Activated CD4-positive, alpha-beta T cell treated with anti-CD3 and anti-CD28 coated beads, Interleukin-2, amount 50 U/mL, for 1 hour (primary cell): ENCODE data around the gene FAHD2A.
A peak's percentile ranks its signal among the peaks of the same experiment; 100 is the strongest.
"Not testable (repeated sequence)": the region's sequence is repeated elsewhere in the genome, so short reads cannot be mapped to it uniquely, and the experiment has no call there.

Source experiments
- DNase-seq: peaks from one replicate; pipeline ENCODE4 v3.0.0-alpha.2; 2020

The FAHD2A gene, protein sequence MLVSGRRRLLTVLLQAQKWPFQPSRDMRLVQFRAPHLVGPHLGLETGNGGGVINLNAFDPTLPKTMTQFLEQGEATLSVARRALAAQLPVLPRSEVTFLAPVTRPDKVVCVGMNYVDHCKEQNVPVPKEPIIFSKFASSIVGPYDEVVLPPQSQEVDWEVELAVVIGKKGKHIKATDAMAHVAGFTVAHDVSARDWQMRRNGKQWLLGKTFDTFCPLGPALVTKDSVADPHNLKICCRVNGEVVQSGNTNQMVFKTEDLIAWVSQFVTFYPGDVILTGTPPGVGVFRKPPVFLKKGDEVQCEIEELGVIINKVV

DNA sequence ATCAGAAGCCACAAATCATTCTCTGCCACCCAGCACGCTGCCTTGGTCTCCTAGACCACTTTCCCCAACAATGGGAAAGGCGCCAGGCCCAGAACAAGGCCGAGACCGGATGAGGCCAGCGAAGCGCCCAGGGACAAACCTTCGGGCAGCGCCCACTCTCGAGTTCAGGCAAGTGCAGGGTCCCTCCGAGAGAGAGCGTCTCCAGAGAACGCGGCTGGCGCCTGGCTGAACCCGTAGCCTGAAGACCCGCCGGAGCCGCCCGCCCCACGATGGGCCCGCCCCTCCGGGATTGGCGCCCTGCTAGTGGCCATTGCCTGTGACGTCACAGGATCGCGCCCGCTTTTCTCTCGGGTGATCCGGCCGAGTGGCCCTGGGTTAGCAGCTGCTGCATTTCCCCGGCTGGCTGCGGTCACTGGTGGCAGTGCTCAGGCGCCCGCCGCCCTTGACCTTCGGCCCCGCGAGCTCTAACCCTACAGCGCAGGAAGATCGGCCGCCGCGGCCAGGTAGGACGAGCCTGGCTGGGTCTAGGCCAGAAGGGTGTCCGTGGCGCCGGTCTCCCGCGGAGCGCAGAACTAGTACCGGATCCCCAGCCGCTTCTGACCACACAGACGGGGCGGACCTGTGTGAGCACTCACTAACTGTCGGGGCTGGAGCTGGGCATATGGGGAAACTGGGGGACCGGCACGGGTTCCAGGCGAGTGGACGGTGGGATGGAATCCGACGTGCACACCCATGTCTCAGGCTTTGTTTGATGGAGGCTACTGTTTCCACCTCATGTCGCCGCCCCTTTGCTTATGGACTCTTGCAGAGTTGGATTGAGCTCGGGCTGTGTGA lies at the start of gene FAHD2A:
TSS of gene FAHD2A (plus strand) at position 339 of the 834 bp plus-strand sequence. CDS start 2,851 bp downstream, outside the sequence.
- DNase-seq, result peak; percentile 95

DNA sequence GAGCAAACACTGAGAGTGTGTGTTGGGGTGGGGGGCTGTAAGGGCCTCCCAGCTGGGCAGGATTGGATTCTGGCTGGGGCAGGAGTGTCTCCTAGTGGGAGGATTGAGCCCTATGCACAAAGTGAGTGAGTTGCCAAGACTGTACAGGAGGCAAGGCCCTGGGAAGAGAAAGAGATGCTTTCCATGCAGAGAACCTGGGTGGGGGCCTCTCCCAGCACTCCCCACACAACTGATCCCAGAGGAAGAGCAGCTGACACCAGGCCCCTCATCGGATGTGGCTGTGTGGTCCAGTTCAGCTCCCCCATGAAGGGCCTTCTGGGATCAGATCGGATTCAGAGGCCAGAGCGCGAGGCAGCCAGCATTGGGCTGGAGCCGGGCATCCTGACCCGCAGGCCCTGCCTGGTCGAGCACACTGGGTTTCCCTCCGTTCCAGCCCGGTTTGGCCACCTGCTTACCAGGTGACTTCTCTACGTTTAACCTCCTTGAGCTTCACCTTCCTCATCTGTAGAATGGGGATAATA lies 49.4 kb upstream of the FAHD2A start:
- no peak for DNase-seq

GRCh38 chr2:95353613-95354468 lies 48.7 kb upstream of the FAHD2A start:
- DNase-seq, result no peak

DNA sequence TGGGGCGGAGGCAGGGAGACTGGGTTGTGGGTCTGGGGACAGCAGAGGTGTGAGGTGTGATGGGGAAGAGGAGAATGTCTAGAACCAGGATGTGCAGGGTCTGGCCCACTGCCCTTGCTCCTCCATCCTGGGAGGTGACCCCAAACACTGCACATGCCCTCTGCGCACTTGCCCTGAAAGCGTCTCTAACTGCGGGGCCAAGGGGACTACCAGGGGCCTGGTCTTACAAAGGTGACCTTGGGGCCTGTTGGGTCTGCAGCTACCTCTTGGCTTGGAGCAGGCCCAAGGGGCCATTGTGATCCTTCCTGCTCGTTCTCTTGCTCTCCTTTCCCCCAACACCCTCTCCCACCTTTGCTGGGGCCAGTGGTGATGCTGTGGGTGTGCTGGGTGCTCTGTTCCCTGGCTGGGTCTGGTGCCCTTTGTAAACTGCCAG lies 48.0 kb upstream of the FAHD2A start:
- no peak for DNase-seq

DNA sequence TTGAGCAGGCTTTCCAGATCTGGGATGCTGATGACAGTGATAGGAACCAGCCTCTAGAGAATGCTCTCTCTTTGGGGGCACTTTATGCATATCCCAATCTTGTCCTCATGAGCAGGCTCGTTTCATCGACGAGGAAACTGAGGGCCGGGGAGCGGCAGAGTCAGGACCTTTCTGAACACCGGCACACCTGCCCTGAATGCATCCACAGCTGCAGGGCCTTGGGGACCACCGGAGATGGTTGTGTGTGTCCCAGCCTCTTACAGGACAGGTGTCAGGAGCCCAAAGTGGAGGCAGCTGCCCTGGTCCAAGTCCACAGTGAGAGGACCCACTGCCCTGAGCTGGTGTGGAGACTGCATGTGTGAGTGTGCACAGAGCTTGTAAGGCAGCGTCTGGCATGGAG lies 47.6 kb upstream of the FAHD2A start:
- DNase-seq, result no peak

GRCh38 chr2:95355486-95355885 lies 47.0 kb upstream of the FAHD2A start:
- DNase-seq, result not testable (repeated sequence)

GRCh38 chr2:95356821-95357700 lies 45.4 kb upstream of the FAHD2A start:
- no peak for DNase-seq

GRCh38 chr2:95357717-95358280 lies 44.7 kb upstream of the FAHD2A start:
- no peak for DNase-seq

- DNase-seq, result no peak
These were observed 43.5 kb upstream of the FAHD2A start for GRCh38 chr2:95359031-95359430.

DNA sequence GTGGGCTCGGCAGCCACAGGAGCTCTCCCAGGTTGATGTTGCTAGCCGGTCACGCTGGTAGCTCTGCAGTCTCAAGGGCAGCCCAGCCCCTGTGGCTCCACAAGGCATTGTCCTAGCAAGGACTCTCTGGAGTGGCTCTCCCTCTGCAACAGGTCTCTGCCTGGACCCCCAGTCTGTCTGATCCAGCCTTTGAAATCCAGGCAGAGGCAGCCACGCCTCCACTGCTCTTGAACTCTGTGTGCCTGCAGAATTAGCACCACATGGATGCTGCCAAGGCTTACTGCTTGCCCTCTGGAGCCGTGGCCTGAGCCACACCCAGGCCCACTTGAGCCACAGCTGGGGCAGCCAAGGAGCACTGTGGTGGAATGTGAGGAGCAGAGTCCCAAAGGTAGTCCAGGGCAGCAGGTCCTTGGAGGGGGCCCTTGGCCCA lies 43.0 kb upstream of the FAHD2A start:
- DNase-seq, result no peak

DNA sequence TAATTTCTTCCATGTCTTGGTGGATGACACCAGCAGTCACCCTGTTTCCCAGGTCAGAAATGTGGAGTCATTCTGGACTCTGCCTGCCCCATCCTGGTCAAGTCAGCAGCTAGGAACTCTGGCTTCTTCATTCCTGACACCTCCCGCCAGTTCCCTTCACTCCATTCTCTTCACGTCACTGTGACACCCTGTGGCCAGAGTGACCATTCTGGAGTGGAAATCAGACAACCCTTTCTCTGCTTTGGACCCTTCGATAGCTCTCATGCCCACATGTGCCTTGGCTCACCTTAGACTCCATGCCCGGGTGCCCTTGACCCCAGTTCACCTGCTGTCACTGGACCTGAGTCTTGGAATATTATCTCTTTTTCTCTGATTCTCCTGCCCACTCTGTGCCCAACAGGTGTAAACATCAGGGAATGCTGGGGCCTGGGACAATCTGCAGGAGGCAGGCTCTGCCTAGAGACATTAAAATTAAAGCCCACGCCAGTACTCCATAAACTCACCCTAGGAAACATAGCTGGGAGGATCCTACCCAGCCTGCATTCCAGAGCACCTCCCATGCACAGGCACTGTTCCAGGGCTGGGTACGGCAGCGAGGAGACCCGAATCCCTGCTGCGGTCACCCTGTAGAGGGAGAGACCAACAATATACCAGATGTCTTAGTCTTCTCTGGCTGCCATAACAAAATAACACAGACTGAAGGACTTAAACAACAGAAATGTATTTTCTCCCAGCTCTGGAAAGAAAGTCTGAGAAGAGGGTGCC lies 41.1 kb upstream of the FAHD2A start:
- DNase-seq, result no peak

DNA sequence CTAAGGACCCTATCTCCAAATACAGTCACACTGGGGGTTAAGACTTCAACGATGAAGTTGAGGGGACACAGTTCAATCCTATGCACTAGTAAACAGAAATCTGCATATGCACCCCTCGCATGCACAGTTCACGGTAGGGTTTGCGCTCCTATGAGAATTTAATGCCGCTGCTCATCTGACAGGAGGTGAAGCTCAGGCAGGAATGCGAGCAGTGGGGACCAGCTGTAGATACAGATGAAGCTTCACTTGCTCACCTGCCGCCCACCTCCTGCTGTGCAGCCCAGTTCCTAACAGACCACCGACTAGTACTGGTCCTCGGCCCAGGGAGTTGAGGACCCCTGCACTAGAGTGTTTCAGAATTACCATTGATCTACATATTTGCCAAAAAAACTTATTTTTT lies 40.0 kb upstream of the FAHD2A start:
- no peak for DNase-seq

DNA sequence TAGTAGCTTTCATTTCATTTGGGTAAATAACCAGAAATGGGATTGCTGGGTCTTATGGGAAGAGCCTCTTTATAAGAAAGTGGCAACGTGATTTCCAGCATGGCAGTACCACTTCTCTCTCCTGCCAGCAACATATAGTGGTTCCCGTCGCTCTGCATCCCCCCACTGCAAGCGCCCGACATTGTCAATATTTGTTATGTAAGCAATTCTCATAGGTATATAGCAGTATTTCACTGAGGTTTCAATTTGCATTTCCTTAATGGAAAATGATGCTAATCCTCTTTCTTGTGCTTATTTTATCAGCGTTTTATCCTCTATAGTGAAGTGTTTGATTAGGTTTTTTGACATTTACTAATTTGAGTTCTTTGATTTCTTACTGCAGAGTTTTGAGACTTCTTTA lies 36.0 kb upstream of the FAHD2A start:
- no peak for DNase-seq

GRCh38 chr2:95372216-95372829 lies 30.2 kb upstream of the FAHD2A start:
- no peak for DNase-seq

DNA sequence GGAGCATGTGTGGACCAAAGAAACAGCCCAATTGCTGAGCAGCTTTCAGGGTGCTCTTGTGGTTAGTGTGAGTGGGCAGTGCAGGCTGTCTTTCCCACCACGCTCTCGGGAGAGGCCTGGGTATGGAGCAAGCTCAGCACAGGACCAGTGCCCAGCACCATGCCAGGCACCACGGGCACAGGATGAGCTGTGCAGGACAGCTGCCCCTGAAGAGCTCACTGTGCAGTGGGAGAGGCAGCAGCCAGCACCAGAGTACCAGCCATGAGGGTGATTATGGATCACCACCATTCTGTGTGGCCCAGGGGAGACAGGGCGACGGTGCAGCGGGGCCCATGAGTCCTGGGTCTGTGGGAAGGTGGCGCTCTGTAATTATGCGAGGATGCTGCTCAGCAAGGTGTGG lies 29.7 kb upstream of the FAHD2A start:
- DNase-seq, result no peak

- DNase-seq, result no peak
These were observed 28.5 kb upstream of the FAHD2A start for GRCh38 chr2:95374029-95374428.

- DNase-seq, result no peak
These were observed 28.0 kb upstream of the FAHD2A start for GRCh38 chr2:95374451-95374920.

DNA sequence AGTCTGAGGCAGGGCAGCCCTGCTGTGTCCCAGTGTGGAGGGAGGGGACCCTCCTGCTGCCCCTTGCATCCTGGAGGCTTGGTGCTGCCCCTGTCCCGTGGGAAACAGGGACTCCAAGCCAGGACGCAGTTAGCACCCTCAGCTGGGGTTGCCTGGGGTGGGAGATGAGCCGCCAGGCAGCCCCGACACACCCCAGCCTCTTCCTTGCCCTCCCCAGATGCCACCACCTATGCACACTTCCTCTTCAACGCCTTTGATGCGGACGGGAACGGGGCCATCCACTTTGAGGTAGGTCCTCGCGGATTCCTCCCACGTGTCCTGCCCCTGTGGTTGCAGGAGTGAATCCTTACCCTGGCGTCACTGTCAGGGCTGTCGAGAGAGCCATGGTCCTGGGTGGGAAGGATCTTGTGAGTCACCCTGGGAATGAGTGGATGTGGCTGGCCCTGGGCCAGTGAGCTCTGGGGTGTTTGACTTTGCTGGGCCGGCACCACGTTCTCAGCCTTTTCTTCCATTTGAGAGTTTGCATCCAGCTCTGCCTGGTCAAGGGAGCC lies 27.5 kb upstream of the FAHD2A start:
- DNase-seq, result no peak

DNA sequence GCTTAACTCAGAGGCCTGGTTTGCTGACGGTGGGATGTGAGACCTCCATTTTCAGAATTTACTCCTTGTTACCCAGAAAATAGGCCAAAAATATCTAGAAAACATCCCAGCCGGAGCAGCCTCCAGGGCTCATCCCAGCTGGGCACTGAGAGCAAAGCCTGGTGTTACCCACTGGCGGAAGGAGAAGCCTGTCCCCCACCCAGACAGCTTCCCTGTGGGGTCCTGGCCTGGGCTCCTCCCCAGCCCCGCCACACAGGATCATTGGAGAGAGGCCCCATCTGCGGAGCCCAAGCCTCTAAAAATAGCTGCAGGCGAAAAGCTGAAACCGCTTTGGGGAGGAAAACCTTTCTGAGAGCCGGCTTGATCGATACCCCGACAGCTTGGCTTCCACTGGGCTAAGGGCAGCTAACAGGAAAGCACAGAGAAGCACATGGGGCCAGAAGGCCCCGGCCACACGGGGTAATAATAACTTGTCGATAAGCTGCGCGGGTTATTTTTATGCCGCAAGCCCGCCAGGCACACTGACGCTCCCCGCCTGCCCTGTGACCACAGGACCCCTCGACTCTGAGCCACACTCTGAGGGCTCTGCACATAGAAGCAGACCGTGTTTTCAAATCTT lies 26.9 kb upstream of the FAHD2A start:
- no peak for DNase-seq
